ENCODE results near the gene CXCL1.
"Not testable (repeated sequence)": the region's sequence is repeated elsewhere in the genome, so short reads cannot be mapped to it uniquely, and the experiment has no call there.

The CXCL1 gene

DNA sequence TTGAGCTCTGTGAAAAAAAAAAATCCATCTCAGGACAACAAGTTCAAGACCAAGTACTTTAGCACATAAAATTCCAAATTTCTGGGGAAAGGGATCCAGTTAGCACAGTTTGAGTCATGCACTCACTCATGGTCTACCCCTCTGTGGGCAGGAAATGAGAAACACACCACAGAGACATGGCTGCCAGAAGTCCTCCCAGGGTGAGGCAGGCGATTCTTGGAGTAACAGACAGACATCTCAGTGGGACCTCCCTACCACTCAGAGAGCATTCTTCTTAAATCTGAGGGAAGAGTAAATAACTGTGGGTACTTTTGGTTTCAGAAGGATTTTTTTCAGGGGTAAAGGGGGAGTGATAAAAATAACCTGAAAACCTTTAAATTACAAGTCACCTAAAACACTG, 14.1 kb downstream of the CXCL1 start:
- DNase-seq, result no peak

DNA sequence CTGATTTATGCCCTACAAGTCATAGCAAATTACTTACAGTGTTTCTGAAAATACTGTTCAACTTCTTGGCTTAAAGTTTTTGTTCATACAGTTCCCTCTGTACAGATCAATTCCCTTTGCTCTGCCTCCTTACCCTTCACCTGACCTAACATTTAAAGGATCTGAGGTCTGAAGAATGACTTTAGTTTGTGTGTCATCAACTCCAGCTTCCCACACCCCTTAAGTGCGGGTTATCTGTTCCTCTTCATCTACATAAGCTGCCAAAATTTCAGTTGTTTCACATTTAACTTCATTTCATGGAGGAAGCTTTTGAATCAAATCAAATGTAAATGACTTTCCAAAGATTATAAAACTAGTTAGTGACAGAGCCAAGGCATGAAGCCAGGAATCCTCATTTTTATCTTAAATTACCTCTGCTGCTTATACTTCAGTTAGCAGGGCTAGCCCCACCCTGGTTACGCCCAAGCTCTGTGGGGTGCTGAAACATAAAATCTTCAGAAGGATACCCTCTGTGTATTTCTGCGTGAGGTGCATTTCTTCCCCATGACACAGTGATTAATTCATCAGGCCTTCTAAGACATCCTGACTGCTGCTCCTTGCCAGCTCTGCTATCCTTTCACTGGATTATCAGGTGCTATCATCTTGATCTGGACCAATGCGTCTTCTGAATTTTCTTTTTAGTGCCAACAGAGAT, 16.5 kb downstream of the CXCL1 start:
- DNase-seq, result no peak

DNA sequence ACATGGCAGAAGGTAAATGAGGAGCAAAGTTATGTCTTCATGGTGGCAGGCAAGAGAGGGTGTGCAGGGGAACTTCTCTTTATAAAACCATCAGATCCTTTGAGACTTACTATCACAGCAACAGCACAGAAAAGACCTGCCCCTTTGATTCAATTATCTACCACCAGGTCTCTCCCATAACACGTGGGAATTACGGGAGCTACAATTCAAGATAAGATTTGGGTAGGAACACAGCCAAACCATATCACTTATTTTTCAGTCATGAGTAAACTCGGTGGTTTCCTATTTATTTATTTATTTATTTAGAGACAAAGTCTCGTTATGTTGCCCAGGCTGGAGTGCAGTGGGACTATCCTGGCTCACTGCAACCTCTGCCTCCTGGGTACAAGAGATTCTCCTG, 22.1 kb downstream of the CXCL1 start:
- DNase-seq, result no peak

DNA sequence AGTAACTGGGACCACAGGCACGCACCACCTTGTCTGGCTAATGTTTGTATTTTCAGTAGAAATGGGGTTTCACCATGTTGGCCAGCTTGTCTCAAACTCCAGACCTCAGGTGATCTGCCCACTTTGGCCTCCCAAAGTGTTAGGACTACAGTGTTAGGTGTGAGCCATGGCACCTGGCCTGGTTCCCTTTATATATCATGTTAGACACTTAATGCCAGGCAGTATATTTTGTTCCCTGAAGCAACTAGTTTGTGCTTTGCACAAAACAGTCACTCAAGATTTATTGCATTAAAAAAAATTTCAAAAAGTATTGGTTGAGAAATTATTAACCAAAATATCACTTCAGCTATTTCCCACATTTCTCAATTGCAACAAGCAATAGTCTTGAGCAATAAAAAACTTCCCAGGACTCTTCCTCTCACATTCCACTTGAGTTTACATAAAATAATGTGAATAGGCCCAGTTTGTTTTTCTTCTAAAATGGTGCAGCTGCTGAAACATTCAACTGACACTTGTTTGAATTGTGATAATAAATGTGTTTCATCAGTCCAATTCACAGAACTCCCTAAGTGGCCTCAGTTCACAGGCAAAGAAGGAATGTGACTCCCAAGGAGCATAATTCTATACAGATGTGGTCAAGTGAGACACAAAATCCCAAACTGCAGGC, 22.7 kb downstream of the CXCL1 start:
- DNase-seq, result no peak

DNA sequence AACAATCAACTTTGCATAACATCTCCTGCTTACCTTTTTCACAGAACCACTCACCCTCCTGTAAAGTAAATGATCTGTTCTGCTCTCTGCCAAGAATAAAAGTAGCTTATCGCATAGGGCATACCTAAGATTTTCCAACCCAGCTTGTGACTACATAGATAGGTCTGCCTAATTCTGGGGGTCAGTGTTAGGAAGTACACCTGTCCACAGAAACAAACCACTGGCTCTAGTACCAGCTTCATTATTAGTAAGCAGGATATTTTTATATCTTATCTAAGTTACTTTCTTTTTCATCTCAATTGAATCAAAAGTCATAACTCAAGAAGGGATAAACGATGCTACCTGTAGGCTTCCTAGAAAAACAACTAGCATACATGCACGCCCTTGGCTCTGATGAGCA, 23.8 kb downstream of the CXCL1 start:
- DNase-seq, result no peak

DNA sequence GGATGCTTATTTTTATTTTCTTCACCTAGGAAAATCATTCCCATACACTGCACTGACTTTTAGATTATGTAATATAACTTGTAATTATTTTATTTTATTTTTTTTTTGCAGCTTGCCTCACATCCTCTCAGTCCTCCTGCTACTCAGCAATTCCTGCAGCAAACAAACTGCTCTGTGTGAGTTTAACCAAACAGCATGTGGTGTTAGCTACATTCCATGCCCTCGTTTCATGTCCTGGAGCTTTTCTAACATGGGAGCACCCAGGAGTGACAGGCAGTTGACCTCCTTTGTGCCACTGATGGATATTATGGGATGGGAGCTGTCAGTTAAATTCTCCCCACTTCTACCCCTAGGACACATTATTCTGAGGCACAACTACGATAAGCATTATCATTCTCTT, 24.8 kb downstream of the CXCL1 start:
- DNase-seq, result no peak

DNA sequence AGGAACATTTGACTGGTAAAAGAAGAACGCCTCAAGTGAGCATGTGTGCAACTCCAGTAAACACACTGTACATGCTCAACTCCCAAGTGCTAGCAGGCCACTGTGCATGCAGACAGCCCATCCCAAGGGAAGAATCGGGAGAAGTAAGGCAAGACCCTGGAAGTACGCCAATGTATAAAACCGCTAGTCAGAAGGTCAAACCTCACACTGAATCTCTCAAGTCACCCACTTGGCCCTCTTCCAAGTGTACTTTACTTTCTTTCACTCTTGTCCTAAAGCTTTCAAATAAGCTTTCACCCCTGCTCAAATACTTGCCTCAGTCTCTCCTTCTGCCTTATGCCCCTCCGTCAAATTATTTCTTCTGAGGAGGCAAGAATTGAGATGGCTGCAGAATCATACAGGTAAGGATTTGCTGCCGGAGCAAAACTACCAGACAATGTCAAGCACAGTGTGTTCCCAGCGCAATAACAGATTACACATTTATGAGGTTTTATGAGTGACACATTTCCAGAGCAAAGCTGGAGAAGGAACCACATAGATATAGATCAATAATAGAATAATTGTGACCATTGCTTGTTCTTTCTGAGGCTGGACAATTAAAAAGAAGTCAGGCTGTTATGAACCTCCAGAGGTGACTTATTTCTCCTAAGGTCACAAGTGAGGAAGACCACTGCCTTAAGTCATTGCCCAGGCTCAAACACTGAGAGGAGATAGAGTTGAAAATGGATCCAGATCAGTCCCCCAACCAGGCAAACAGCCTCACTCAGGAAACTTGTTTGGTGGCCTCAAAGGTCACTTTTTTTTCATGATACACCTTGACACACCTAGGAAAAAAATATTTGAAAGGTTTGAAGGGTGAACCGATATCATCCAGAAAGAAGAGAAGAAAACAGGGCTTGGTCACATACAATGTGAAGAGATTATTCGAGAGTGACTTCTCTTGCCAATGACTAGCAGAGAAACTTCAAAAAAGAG, 26.3 kb downstream of the CXCL1 start:
- DNase-seq, result no peak

DNA sequence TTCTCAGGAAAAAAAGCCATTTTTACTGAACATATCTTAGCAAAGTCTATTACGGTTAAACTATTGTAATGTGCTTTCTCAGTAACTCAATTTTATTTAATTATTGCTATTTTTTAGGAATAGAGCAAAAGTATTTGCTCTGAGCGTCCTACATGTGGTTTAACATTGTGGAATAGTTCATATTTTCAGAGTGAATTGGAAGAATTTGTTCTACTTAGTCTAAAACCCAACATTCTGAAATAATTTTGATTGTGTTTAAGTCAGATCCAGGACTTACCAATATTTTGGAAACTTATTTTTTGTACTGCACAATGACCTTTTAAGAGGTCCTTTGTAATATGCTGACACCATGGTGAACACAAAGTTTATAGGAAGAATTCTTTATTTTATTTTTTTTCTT, 27.2 kb downstream of the CXCL1 start:
- no peak for DNase-seq

DNA sequence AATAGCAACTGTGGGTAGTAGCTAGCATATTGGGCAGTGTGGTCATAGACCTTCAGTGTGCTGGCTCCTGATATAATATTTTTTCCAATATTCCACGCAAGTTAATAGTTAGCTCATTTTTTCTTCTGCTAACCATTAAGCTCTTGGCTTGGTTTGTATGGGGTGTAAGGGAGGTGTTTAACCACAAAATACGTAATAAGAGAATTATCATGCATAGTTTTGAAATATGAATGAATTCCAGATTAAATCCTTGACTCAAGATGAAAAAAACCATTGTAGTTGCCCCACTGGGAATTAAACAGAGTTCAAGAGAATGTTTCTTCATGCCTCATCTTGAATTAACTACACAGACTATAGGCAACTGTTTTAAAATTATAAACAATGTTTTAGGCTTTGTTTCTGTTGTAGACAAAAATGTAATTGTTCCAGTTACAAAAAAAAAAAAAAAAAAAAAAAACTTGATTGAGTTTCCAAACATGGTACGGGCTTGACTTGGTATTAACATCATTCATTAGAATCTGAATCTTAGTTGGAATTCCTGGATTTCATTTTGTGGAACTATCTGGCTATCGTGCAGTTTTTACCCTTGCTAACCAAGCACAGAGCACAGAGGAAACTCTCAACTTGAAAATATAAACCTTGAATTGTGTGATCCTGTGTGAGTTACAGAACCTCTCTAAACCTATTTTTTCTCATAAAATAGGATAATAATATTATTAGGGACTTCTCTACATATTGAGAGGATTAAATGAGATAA, 28.4 kb downstream of the CXCL1 start:
- DNase-seq, result no peak

DNA sequence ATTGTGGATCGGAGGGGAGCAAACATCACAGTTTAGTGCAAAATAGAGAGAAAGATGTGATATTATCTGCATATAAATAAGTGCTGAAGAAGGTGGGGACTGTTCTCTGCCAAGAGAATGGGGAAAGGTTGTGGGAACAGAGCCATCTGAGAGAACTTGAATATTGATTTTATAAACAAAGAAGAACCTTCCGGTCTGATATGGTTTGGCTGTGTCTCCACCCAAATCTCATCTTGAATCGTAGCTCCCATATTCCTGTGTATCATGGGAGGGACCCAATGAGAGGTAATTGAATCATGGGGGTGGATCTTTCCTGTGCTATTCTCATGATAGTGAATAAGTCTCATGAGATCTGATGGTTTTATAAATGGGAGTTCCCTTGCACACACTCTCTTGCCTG, 30.1 kb downstream of the CXCL1 start:
- DNase-seq, result not testable (repeated sequence)

DNA sequence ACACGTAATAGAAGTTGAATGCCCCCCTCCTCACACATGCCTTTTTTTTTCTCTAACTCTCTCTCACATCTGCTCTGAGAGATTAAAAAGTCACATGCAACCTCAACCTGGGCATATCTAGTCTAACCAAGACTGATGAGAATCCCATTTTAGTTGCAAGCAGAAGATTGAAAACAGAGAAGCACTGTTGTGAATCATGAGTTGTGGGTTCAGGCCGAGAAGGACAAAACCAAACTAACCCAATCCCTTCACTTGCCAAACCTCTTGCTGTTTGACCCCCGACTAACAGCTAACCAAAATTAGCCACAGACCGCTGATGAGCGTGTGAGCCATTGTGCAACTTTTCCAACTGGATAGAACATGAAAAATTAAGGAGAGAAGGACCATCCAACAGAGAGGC, 31.8 kb downstream of the CXCL1 start:
- no peak for DNase-seq

DNA sequence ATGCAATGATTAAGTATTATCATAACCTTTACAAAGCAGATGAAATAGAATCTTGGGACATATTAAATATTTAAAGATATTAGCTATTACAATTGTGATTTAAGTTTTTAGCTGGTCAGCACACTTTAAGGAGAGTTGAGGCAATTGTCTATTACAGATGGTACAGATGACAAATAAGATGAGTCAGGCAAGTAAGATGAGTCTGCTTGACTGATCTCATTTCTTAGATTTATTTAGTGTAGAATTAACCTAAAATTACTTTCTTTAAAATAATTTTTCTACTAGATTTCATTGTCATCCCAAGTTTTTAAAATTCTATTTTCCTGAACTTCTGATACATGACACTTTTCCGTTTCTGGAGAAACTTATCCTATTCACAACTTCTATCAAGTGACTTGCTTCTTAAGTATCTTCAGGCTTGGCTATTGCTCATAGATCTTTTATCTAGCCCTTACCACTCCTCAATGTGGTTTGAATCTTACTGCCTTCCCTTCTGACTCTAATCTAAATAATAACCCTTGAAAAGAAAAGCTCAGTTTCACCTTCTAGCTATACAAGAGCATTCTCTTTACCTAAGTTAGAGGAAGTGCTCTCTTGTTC, 32.9 kb downstream of the CXCL1 start:
- DNase-seq, result no peak

DNA sequence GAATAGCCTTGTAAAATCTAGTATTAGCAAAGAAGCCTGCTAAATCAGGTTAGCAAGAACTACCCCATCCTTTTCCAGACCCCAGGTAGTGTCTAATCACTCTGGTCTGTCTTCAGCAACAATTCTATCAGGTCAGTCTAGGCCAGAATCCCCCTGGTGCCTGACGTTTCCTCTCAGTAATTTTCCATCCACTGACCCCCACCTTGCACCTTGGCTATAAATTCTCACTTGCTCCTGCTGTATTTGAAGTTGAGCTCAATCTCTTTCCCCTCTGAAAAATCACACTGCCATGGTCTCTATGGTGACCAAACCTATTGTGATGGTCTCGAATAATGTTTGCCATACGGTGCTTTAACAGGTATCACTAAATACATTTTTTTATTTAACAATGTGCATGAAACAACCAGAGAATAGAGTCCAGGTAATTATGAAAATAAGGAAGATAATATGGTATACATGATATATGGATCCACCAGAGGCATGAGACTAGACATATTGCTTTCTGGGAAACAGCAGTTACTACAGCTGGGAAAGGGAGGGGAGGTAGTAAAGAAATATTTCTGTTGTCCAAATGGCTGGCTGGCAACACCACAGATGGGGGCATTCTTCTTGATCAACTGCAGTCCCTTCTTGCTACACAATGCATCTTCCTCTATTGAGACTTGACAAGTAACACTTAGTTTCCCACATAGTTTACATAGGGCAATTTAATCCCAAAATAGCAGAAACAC, 33.8 kb downstream of the CXCL1 start:
- DNase-seq, result no peak

DNA sequence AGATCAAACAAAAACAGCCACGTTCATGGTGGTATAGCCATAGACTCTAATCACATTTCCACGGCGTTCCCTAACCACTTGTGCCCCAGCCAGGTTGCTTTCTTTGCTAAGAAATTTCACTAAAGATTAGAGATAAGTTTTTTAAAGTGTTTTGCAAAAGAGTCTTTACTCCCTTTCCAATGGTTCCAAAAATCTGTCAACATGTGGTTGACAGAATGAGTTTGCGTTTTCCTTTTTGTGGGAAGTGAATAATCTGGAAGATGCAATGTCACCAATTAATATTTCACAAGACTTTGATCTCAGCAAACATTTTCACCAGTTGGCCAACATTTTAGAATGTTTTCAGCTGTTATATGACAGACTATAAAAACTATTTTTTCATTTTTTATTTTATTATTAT, 35.3 kb downstream of the CXCL1 start:
- no peak for DNase-seq

DNA sequence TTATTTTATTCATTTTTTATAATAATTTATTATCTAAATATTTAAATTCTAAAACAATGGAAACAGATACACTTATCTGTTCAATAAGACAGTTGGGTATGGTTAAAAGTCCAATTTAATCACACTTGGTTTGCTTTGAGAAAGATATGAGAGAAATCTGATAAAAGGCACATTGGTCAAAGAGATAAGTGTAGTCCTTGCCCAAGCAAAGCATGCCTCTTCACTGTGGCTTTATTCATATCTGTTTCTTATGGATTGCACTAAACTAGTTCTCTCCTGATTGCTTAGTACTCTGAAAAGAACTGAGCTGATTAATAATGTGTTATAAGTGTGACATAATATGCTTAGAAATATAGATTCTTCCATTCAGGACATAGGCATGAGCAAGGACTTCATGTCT, 39.8 kb downstream of the CXCL1 start:
- DNase-seq, result no peak

DNA sequence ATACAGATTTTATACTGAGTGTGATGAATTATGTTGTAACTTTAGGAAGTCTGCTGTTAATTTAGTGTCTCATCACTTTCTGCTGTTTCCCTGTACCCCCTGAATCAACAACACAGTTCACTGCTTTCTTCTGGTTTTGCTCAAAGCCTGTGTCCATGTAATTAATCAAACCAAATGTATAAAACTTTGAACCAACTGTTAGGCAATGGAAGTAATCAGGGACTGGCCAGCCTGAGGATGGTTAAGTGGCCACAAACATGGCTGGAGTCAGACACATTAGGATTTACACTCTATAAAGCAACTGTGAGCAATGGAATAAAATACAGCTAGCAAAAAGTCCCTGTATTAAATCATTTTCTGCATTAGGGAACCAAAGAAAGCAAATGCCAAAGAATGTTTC, 42.6 kb downstream of the CXCL1 start:
- DNase-seq, result no peak

DNA sequence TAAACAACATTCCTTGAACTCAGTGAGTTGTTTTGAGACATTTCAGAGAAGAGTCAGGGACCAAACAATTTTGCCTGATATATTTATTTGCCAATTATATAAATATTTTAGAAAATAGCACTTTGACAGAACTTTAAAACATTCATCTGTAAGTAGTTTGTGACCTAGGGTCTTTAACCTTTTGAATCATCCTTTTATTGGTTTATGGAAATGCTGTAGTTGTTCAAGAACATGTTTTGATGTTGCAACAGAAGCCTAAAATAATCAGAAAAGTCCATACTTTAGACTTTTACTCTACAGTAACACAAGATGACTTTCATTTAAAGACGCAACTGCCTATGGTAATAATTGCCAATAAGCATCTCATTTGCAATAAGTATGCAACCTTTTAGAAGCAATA, 43.0 kb downstream of the CXCL1 start:
- no peak for DNase-seq

DNA sequence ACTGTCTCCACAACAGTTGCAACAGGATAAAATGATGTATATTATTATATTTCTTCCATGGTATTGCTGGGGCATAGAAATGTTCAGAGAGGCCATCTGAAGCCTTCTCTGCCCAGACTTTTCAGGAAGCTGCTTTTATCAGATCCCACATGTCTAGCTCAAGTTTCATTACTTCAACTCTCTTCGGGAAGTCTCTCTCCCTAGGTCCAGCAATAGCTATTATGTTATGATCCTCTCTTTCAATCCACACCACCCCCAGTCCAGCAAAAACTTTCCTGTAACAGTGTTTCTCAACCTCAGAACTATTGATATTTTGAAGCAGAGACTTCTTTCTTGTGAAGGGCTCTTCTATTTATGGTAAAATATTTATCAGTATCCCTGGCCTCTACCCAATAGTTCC, 44.9 kb downstream of the CXCL1 start:
- DNase-seq, result no peak

DNA sequence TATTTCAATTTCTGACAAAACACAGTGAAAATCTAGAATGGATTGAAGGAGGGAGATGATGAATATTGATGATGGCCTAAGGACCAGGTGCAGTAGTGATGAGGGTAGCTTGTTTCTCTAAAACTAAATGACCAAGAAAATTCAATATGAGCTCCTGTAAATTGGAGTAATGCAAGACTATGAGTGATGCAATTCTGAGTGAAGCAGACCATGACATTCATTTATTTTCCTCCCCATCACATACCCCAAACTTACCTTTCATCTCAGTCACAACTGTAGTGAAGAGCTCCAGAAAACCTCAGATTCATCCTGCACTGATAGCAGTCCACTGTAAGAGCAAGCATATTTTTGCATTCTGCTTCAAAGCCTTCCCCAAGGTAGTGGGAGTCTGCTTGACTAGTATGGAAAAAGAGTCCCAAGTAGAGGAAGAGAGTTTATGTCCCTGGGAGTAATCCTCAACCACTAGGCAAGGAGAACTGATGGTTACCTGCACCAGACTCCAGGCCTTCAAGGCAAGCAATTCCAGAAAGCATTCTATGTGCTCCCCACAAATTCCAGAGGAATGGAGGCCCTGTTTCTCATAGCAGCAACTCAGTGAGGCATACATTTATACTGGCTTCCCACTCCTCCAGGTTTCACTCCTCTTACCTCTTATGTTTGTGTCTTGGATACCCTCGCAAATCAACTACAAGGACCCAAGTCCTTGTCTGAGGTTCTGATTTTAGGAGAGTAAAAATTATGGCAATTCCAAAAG, 47.2 kb downstream of the CXCL1 start:
- no peak for DNase-seq

DNA sequence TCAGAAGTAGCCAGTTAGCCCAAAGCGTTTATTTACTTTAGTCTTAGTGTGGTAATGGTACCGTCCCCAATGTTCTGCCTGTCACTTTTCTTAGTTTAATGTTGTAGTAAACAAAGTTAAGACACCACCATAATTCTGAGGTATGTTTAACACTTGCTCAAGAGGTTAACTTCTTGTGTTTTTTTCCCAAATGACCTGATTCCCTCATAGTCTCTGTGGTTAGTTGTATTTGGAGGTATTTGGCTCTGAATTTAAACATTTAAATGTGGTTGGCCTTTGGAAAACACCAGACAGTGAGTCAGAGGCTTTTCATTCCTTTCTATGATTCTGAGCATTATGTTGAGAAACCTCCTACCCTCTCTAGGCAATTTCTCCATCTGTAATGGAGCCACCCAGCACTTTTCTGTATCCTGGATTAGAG, 47.9 kb downstream of the CXCL1 start:
- DNase-seq, result no peak

DNA sequence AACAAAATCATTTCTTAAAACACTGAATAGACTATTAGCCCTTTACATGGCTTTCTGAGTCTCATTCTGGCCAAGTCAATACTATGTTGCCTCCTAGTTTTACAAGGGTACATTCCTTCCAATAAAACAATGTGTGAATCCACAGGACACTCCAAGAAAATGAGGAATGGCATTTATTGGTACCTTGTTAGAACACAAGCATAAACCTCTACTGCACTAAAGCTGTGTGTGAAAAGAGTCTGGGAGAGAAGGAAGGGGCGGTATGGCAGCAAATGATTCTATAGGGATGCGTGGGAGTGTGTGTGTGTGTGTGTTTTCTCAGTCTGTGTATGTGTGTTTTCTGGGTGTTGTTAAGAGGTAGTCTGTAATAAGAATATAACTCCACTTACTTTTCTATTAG, 48.9 kb downstream of the CXCL1 start:
- no peak for DNase-seq

All from T-helper 2 cell (primary cell).